Testis (tissue), 2 donors: ENCODE data around the gene PCSK2.

Experiments
- CTCF ChIP-seq, 3 experiments: fragments of 450-650 bp in 2 of 3; fragments of 200-600 bp in 1 of 3; sonication (generic) in 1 of 3; IDR thresholded peaks; one replicate each; pipeline ENCODE4 v1.5.1; 2016 to 2019; ENCODE audit warnings: antibody characterized with exemption in 3 of 3, mild to moderate bottlenecking in 2 of 3, moderate library complexity in 1 of 3
- POLR2A ChIP-seq: fragments of 450-650 bp; IDR thresholded peaks from one replicate; pipeline ENCODE4 v1.6.1; 2017; ENCODE audit warnings: antibody characterized with exemption, mild to moderate bottlenecking, moderate library complexity

- TF ChIP-seq CTCF (IDR thresholded peaks at IDR 0.05) (no peak), POLR2A (no peak)
Observed at GRCh38 chr20:17520583-17520982, 293.7 kb downstream of the PCSK2 start.
